Gastroesophageal sphincter (tissue), 3 donors: ENCODE data around the gene NCLN.

ENCODE experiments used
- CTCF ChIP-seq, 4 experiments: fragments of 200-600 bp in 2 of 4; fragments of 450-650 bp in 2 of 4; sonication (generic) in 1 of 4; IDR thresholded peaks; one replicate each; pipeline ENCODE4 v1.5.1; 2017 to 2019; ENCODE audit warnings: antibody characterized with exemption in 4 of 4, mild to moderate bottlenecking in 2 of 4, moderate library complexity in 2 of 4
- POLR2A ChIP-seq, 2 donors: fragments of 450-650 bp; IDR thresholded peaks; one replicate each; pipeline ENCODE4 v1.6.1; 2017; ENCODE audit warnings: antibody characterized with exemption in 2 of 2, mild to moderate bottlenecking in 2 of 2, moderate library complexity in 1 of 2

GRCh38 chr19:3239367-3239766, 53.6 kb downstream of the NCLN start:
- TF ChIP-seq CTCF (IDR thresholded peaks at IDR 0.05) (no peak), POLR2A (IDR thresholded peaks at IDR 0.05) (no peak)
